Parathyroid adenoma (tissue), 2 donors: ENCODE data around the gene UNC93B1.

Experiments used
- H2AFZ ChIP-seq: fragments of 300-600 bp; sonication (generic); one replicate; pipeline ENCODE4 v1.7.0; 2017; ENCODE audit warnings: antibody characterized with exemption, mild to moderate bottlenecking
- H3K27ac ChIP-seq: fragments of 300-600 bp; sonication (generic); one replicate; pipeline ENCODE4 v1.7.0; 2017
- H3K27me3 ChIP-seq: fragments of 300-600 bp; sonication (generic); one replicate; pipeline ENCODE4 v1.7.0; 2017; ENCODE audit warnings: low read length; ENCODE audit not compliant: control insufficient read depth, insufficient read depth
- H3K36me3 ChIP-seq: fragments of 300-600 bp; sonication (generic); one replicate; pipeline ENCODE4 v1.7.0; 2017; ENCODE audit warnings: low read length; ENCODE audit not compliant: control insufficient read depth, insufficient read depth
- H3K4me1 ChIP-seq: fragments of 300-600 bp; sonication (generic); one replicate; pipeline ENCODE4 v1.7.0; 2017; ENCODE audit warnings: control low read depth
- H3K4me2 ChIP-seq: fragments of 300-600 bp; sonication (generic); one replicate; pipeline ENCODE4 v1.7.0; 2017; ENCODE audit warnings: low read length
- H3K4me3 ChIP-seq: fragments of 300-600 bp; sonication (generic); one replicate; pipeline ENCODE4 v1.7.0; 2017; ENCODE audit warnings: low read depth, low read length
- H3K79me2 ChIP-seq: fragments of 300-600 bp; sonication (generic); one replicate; pipeline ENCODE4 v1.7.0; 2017; ENCODE audit warnings: control low read depth
- H3K9ac ChIP-seq: fragments of 300-600 bp; sonication (generic); one replicate; pipeline ENCODE4 v1.7.0; 2017; ENCODE audit warnings: mild to moderate bottlenecking
- H3K9me3 ChIP-seq: fragments of 300-600 bp; sonication (generic); one replicate; pipeline ENCODE4 v1.7.0; 2017; ENCODE audit warnings: low read length; ENCODE audit not compliant: control insufficient read depth
- CTCF ChIP-seq: fragments of 300-600 bp; sonication (generic); IDR thresholded peaks from one replicate; pipeline ENCODE4 v1.7.0; 2017; ENCODE audit warnings: antibody characterized with exemption, mild to moderate bottlenecking
- donor health status: primary hyperparathyroidism.

UNC93B1 gene

DNA sequence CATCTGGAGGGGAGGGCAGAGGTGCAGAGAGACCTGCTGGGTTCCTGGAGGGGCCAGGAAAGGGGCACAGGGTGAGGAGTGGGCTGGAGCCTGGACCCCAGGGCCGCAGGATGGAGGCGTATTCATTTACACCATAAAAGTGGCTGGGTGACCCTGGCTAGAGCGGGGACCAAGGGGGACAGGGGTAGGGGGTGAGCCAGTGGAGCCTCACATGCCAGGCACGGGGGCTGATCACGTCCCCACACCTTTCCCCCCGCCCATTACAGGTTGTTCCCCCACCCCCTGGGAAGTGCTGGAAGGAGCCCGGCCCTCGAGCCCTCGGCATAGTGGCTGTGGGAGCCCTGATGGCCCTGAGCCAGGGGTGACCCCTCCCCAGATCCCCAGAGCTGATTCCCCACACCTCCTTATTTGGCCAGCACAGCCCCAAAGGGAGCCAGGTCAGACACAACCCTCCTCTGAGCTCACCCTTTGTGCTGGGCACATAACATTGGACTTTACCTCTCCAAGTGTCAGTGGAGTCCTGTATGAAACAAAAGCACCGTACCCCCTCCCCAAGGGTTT is 35.7 kb upstream of the UNC93B1 start:
- H3K4me2 ChIP-seq: no peak overlapping the region
- H3K79me2 ChIP-seq: no peaks in the 10 kb centered on the region
- TF ChIP-seq CTCF: no peak
- no peaks in the 10 kb centered on the region for H3K9me3 ChIP-seq
- H2AFZ ChIP-seq: no peak overlapping the region
- peaks cover 8% of the 10 kb centered on the region for H3K4me1 ChIP-seq
- no peak overlapping the region for H3K9ac ChIP-seq
- H3K4me3 ChIP-seq: peak overlapping the region; percentile 27
- H3K27me3 ChIP-seq: no peaks in the 10 kb centered on the region
- H3K36me3 ChIP-seq: no peaks in the 10 kb centered on the region
- H3K27ac ChIP-seq: peak overlapping the region; percentile 66

DNA sequence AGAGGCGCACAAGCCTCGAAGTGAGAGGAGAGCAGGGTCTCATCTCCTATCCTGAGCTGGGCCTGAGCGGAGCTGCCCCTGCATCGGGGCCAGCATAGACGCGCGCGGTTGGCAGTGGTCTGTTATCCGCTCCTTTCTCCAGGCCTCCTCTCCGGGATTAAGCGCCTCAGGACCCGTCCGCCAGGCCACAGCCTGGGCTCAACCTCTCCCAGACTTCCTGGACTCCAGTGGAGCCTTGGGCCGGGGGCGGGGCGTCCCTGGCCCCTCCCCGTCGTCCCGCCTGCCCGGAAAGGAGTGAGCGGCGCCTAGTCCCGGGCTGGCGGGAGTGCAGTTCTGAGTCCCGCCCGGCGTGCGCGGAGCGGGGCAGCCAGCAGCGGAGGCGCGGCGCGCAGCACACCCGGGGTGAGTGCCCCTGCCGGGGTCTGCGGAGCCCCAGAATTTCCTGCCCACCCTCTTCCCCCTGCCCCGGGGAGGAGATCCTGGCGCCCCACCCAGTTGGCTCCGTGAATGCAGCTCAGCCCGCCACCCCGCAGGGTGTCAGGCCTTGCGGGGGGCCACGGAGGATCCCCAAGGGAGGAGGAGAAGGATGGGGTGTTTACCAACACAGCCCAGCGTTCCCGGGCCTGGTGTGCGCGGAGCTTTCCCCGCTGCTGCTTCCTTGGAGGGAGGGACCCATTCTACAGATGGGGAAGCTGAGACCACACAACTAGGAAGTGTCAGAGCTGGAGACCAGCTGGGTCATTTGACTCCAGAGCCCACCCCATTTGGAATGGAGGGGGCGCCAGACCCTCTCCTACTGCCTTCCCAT is 35.0 kb upstream of the UNC93B1 start, which contains the start of gene TCIRG1:
Gene TCIRG1 (plus strand): TSS at position 308 of the 808 bp plus-strand sequence. CDS start 2,247 bp downstream, outside the sequence.
- peaks cover 8% of the 10 kb centered on the region for H3K4me1 ChIP-seq

DNA sequence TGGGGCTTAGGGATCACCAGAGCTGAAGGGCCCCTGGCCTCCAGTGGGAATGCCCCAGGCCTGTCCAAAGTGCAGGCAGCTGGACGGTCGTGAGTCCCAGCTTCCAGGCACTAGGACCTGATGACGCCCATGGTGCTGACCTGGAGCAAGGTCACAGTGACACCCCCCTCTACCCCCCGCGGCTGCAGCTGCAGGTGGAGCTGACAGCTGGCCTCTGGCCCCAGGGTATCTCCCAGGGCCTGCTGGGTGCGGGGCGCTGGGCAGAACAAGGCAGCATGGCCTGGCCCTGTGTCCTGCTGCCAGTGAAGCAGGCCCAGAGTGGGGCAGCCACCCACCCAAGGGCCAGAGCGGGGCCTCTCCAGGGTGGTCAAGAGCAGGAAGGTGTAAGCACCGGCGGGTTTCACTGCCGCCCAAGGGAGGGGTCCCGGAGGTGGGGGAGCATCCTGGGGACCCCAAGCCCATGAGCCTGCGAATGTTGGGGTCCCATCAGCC is 34.4 kb upstream of the UNC93B1 start:
- Histone ChIP-seq H3K4me3 (no peak overlapping the region), H3K9ac (no peak overlapping the region), H3K79me2 (no peaks in the 10 kb centered on the region), H3K9me3 (no peaks in the 10 kb centered on the region), H3K36me3 (no peaks in the 10 kb centered on the region), H3K4me2 (peak overlapping the region; percentile 4), H3K27ac (peak overlapping the region; percentile 66), H3K27me3 (no peaks in the 10 kb centered on the region), H2AFZ (peak overlapping the region; percentile 69), H3K4me1 (peaks cover 8% of the 10 kb centered on the region)
- TF ChIP-seq CTCF: no peak

More for the DNA sequence above, 35.0 kb upstream of the UNC93B1 start, which contains the start of gene TCIRG1:
- no peak for TF ChIP-seq CTCF
- H3K79me2 ChIP-seq: no peaks in the 10 kb centered on the region
- no peaks in the 10 kb centered on the region for H3K27me3 ChIP-seq
- no peak within 1 kb of the TSS for H3K9ac ChIP-seq
- H2AFZ ChIP-seq: peak within 1 kb of the TSS; percentile 69
- peak within 1 kb of the TSS; percentile 66 for H3K27ac ChIP-seq
- no peaks in the 10 kb centered on the region for H3K9me3 ChIP-seq
- no peaks in the 10 kb centered on the region for H3K36me3 ChIP-seq
- H3K4me3 ChIP-seq: peak within 1 kb of the TSS; percentile 29
- H3K4me2 ChIP-seq: peak within 1 kb of the TSS; percentile 4

GRCh38 chr11:68037411-68038225 is 33.7 kb upstream of the UNC93B1 start:
- H3K4me2 ChIP-seq: no peak overlapping the region
- peak overlapping the region; percentile 66 for H3K27ac ChIP-seq
- H2AFZ ChIP-seq: no peak overlapping the region
- no peaks in the 10 kb centered on the region for H3K27me3 ChIP-seq
- H3K4me1 ChIP-seq: peaks cover 8% of the 10 kb centered on the region
- no peak overlapping the region for H3K9ac ChIP-seq
- H3K36me3 ChIP-seq: no peaks in the 10 kb centered on the region
- H3K4me3 ChIP-seq: no peak overlapping the region
- no peaks in the 10 kb centered on the region for H3K79me2 ChIP-seq
- no peaks in the 10 kb centered on the region for H3K9me3 ChIP-seq
- TF ChIP-seq CTCF: no peak
